NCI-H2107 treated with DMSO at 0.1 percent for 48 hours (cell line): ENCODE measurements around the gene FAM151A.
"Not testable (repeated sequence)": the region's sequence is repeated elsewhere in the genome, so short reads cannot be mapped to it uniquely, and the experiment has no call there.

ENCODE experiments used
- DNase-seq: peaks from one replicate; lab custom pipeline; 2025; ENCODE audit not compliant: unreplicated experiment; lab: John Stamatoyannopoulos, UW

The FAM151A gene

DNA sequence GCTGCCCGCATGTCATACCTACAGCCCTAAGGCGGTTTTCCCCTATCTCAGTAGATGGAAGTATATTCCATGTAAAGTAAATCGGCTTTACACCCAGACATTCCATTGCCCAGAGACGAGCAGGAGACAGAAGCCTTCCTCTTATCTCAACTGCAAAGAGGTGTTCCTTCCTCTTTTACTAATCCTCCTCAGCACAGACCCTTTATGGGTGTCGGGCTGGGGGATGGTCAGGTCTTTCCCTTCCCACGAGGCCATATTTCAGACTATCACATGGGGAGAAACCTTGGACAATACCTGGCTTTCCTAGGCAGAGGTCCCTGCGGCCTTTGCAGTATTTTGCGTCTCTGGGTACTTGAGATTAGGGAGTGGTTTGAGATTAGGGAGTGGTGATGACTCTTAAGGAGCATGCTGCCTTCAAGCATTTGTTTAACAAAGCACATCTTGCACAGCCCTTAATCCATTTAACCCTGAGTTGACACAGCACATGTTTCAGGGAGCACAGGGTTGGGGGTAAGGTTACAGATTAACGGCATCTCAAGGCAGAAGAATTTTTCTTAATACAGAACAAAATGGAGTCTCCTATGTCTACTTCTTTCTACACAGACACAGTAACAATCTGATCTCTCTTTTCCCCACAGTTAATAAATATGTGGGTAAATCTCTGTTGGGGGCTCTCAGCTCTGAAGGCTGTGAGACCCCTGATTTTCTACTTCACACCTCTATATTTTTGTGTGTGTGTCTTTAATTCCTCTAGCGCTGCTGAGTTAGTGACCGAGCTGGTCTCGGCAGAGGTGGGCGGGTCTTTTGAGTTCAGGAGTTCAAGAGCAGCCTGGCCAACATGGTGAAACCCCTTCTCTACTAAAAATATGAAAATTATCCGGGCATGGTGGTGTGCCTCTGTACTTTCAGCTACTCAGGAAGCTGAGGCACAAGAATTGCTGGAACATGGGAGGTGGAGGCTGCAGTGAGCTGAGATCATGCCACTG, 13.4 kb upstream of the FAM151A start:
- DNase-seq = not testable (repeated sequence)

DNA sequence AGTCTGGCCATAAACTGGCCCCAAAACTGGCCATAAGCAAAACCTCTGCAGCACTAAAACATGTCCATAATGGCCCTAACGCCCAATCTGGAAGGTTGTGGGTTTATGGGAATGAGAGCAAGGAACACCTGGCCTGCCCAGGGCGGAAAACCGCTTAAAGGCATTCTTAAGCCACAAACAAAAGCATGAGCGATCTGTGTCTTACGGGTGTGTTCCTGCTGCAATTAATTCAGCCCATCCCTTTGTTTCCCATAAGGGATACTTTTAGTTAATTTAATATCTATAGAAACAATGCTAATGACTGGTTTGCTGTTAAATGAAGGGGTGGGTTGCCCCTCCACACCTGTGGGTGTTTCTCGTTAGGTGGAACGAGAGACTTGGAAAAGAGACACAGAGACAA, 12.5 kb upstream of the FAM151A start:
- DNase-seq = not testable (repeated sequence)

DNA sequence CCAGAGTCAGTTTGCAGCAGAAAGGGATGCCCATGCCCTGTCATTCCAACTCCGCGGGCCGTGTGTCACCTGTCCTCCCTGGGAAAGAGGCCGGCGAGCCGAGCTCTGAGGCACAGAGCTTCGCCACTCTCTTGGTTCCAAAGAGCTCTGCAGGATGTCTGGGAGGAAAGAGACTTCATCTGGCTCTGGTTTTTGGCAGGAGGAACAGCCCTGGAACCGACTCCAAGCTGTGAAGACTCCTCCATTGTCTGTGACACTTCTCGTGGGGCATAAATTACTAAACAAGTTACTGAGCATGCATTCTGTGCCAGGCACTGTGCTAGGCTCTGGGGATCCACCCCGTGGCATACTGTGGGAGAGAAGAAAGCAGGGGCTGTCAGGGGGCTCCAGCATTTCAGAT, 3.9 kb upstream of the FAM151A start:
- DNase-seq = no peak

DNA sequence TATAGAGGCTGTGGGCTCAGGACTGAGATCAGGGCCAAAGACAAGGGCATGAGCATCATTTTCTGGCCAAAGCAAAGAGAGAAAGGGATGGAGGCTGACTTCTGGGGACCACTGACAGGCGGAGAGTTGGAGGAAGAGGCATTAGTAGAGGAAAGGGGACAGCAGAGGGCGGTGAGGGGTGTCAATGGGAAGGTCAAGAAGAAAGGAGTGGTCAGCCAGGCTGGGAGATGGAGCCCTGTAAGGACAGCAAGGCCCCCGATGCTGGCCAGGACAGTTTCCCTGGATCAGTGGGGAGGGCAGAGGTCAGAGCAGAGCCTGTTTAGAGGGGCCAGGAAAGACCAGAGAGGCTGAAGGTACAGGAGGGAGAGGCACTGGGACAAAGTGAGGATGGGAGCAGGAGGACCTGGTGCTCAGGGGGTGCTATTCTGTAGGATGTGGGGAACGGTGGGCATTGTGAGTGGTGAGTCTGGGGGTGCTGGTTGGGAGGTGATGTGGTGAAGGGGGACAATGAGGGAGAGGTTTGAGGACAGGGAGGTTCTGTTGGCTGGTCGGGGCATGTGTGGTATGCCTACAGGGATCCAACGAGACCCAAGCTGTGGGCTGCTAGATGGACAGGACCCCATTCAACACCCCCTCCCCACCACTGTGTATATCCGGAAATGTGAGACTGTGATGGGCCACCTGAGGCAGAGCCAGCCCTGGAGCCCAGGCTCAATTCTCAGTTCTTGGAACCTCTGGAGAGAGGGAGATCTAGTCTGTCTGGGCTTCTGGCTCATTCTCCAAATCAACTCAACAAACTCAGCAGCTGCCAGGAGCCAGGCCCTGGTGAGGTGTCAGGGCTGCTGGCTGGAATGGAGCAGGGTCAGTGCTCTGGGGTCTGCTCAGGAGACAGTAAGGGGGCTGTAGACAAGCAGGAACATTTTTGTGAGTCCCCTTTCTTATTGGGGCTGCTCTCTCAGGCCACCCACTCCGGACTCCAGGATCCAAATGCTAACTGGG, 1.4 kb upstream of the FAM151A start:
- DNase-seq = no peak

DNA sequence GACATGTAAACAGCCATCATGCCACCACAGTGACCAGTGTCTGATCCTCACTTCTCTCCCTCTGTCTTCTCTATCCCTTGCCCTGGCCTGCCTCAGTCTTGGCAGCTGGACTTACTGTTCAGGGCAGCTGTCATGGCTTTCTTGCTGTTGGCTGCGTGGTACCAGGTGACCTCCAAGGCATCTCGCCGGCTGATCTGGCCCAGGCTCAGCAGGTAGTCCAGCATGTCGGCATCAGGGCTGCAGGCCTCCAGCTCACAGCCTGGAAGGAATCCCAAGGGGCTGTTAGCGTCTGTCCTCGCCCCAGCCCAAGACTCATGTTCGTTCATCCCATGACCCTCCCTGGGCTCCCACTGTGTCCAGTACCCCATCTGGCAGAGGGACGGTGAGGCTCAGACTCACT, 3.6 kb downstream of the FAM151A start:
- DNase-seq = no peak

DNA sequence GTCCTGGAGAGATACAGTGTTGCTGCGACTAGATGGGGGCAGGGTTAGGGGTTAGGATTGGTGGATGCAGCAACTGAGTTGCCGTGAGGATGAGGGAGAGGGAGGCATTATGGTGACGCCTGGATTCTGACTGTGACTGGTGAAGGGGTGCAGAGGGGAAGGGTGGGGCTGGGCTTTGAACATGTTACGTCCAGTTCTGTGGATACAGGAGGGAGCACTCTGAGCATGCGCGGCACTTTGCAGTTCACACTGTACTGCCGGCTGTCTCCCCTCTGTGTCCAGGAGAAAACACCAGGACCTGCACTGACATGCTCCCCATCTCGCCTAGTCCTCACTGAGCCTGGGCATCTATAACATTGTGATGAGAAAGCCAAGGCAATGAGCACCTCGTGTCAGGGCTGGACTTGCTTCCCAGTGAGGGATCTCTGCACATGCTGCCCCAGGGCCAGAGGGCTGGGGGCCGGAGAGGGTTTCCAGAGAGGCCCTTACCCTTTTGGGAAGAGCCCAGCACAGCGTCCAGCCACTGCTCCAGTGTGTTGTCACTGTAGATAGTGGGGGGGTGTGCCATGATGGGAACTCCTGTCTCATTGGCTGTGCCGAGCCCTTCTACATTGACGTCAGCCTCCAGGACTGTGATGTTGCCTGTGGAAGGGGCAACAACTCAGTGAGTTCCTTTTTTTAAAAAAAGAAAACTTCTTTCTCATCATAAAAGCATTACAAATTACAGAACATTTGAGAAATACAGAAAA, 7.6 kb downstream of the FAM151A start:
- no peak for DNase-seq

DNA sequence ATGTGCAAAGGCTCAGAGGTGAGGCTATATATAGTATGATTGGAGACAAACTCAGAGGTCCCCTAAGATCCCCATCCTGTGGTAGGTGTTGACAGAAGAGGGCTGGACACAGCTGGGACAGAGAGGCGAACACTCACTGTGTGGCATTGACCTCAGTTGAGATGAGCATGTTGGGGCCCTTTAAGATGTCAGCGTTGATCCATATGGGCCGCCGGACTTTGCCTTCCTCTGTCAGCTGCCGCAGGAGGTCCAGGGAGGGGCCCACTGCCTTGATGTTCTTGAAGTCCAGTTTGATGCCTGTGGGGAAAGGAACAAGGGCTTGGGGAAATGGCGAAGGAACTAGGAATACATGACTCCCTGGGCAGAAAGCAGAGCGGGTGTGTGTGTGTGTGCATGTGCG, 8.8 kb downstream of the FAM151A start:
- no peak for DNase-seq

DNA sequence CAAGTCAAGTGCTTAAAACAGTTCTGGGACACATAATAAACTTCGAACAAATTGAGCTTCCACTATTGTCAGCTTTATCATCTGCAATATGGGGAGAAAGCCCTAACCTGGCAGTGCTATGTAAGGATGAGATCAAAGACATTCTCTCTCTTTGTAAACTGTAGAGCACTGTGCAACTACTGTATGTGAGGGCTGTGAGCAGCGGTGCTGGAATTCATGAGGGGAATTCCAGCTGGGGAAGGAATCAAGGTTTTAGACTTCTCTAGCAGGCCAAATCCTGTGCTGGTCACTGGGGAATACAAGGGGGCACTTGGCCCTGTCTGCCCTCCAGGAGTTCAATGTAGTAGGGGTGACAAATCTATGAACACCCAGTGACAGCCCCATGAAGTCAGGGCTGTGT, 9.3 kb downstream of the FAM151A start:
- DNase-seq = no peak

DNA sequence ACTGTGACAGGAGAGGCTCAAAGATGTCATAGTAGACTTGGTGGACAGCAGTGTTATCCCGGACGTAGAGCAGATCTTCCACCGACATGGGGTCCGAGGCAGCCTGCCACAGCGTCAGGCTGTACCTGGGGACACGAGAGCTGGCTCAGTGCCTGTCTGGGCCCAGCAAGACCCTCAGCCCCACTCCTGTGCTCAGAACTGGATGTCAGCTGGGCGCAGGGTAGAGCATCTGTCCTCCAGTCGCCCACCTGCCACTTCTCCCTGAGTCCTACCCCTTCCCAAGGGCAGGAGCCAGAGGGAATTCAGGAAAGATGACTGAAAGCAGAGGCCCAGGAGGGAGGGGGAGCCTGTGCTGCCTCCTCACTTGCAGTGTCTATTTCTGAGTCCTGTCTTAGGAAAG, 11.7 kb downstream of the FAM151A start:
- no peak for DNase-seq

DNA sequence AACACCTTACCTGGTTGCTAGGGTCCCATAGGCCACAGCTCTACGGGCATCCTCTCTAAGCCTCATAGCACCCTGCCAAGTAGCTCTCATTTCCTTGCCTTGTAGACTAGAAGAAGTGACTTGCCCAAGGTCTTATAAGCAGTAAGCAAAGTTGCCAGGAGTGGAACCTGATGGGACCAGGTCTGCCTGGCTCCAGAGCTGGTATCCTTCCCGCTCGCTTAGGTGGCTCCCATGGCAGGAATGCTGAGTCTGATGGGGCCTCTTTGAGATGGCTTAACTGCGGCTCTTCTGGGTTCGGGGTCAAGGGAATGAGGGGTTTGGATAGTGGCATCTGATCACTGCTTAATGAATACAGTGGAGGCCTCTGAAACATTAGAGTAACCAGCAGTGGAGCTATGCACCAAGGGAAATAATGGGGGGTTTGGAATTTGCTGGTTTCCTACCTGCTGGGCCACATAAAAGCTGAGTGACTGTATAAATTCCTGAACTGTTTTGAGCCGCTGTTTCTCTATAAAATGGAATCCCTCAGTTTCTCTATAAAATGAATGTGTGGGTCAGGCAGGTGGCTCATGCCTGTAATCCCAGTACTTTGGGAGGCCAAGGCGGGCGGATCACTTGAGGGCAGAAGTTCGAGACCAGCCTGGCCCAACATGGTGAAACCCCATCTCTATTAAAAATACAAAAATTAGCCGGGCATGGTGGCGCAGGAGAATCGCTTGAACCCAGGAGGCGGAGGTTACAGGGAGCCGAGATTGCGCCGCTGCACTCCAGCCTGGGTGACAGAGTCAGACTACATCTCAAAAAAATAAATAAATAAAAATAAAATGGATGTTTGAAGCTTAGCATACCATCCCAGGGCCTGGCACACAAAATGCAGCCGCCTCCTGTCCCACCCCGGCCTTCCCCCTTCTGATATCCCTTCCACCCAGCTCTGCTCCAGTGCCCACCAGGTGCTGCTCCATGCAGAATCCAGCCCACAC, 12.4 kb downstream of the FAM151A start:
- DNase-seq = no peak

DNA sequence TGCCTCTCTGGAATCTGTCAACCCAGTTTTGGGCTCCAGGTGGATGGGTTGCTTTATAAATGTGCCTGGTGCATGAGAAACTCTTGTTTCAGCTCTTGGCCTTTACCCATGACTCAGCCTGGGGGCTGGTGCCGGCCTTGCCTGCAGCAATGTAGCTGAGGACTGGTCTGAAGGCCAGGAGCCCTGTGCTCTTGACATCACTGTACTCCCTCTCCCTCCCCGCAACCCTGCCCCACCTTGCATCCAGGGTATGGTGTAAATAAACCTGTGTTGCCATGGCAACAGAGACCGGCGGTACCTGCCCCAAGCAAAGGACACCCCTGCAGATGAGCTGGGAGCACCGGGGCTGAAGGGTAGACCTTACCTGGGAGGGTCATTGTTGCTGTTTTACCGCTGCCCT, 13.3 kb downstream of the FAM151A start:
- no peak for DNase-seq

DNA sequence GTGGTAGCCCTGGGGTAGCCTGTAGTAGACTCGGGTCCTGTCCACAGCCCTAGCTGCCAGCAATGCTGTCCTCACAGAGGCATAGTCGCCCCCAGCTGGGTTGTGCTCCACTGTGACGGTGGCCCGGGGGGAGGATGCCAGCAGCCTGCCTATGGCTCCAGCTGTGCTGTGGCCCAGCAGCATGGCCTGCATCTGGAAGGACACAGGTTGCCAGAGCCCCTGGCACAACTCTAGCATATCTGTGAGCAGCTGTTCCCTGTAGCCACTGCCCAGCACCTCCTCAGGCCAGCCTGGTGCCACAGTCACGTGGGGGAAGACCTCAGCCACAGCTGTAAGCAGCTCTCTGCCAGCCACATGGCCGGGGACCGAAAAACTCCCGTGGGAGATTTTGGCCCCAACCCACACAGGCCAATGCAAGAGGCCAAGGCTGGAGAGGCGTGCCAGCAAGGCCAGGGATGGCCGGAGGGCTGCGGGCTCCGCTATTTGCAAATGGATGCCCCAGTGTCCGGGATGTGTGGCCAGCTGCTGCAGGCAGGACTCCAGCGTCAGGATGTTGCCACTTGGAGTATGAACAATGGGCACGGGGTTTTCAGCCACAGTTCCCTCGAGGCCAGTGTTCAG, 13.9 kb downstream of the FAM151A start:
- DNase-seq = no peak

DNA sequence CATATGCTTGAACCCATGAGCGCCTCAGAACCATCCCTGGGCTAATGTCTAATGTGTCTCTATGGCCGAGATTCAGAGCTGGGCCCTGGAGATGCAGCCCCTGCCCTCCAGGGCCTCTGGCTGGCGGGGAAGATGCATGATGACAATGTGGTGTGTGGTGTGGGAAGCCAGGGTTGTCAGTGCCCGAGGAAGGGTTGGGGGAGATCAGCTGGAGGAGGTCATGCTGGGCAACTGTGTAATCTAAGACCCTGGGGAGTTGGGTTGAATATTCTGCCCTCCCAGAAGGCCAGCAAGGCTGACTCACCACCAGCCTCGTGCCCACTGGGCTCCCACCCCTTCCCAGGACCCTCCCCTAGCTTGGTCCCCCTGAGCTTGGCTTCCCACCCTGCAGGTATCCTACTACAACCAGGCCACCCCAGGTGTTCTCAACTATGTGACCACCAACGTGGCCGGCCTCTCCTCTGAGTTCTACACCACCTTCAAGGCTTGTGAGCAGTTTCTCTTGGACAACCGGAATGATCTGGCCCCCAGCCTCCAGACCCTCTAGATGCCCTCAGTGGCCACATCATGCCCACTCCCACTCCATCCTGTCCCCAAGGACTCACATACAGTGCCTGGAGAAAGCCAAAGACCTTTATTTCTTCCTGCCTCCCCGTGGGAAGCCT, 14.6 kb downstream of the FAM151A start:
- no peak for DNase-seq

DNA sequence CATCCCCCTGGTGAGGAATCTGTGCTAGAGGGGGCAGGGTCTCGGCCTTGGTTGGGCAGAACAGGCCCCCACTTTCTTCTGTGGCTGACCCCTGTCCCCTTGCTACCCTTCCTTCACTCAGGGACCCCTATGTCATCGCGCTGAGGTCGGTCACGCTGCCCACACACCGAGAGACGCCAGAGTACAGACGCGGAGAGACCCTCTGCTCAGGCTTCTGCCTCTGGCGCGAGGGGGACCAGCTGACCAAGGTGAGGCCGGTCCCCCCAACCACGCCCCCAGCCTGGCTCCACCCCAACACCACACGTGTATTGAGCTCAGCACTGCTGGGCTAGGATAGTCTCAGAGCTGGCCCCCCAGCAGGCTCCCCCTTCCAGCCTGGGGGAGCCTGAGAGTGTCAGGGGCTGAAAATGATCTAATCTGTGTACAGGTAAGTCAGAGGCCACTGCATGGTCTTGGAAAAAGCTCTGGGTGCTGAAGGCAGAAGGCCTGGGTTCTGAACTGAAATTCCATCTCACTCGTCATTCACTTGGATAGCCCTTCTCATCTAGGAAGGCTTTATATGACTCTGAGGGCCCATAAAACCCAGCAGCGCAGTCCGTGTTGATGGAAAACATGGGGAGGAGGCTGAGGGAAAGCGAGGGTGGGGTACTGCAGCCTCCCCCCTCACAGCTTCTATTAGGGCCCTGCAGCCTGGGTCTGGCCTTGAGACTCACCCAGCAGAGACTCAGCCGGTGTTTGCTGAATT, 15.3 kb downstream of the FAM151A start:
- no peak for DNase-seq

DNA sequence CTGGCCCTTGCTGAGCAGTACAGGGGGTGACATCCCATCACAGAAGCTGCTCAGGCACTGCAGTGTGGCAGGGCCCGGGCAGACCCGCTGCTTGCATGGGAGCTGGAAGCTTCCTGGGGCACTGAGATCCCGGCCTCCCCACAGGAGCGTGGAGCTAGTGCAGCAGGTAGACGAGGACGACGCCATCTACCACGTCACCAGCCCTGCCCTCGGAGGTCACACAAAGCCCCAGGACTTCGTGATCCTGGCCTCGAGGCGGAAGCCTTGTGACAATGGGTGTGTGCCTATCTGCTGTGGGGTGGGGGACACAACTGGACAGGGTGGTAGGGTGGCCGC, 16.4 kb downstream of the FAM151A start:
- DNase-seq = no peak

DNA sequence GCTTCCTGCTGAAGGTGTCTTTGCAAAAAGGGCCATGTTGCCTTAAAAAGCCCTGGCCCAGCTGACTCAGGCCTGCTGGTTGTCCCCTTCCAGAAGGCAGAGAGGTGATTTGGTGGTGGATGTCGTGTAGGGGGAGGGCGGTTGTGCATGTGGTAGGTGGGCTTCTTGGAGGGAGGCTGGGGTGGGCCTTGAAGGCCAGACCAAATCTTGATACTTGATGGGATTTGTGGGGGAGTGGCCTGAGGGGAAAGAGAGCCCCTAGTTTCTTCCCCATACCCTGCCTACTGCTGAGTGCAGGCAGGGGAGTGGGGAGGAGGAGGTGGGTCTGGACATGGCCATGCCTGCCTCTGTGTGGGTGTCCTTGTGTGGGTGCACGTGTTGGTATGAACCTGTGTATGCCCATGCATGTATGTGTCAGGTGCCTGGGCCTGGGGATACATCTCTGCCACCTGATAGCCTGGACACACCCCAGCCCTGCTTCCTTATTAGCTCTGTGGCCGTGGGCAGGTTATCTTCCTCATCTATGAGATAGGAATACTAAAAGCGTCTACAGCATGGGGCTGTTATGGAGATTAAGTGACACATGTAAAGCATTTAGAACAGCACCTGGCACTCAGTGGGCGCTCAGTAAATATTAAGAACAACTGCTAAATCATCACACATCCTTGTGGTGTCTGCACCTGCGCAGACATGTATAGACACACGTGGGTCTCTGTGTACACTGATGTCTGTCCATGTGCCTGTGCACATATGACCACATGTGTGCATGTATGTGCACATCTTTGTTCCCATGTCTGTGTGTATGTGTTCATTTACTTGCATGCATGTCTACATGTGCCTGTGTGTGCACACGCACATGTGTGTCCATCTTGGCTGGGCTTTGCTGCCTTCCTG, 17.0 kb downstream of the FAM151A start:
- DNase-seq = peak; percentile 40
